NCI-H2029 (cell line): ENCODE results near the gene ATG10.

Source experiments
- DNase-seq: peaks from one replicate; lab custom pipeline; 2025; lab: John Stamatoyannopoulos, UW

ATG10 gene

GRCh38 chr5:82164977-82165713 lies 193.3 kb downstream of the ATG10 start:
- DNase-seq = no peak

GRCh38 chr5:82165740-82166530 lies 194.1 kb downstream of the ATG10 start:
- peak; percentile 95 for DNase-seq

- no peak for DNase-seq
Measured at GRCh38 chr5:82167372-82167935, 195.6 kb downstream of the ATG10 start.

GRCh38 chr5:82168294-82168693 lies 196.5 kb downstream of the ATG10 start:
- no peak for DNase-seq

DNA sequence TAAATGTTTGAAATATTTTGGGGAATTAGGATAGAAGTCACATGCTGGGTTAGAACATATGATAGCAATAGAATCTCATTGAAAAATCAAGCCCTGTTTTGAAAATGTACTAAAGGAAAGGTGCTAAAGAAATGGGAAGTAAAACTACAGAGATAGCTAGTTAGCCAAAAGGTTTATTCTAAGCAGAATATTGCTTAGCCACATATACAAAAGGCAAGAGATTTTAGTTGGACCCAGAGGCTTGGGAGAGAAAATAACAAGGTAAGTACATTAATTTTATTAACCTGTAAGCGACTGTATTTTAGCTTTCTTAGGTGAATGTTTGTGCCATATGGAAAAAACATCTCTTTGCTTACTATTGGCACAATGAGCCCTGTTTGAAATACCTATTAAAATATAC lies 198.1 kb downstream of the ATG10 start:
- DNase-seq = no peak

DNA sequence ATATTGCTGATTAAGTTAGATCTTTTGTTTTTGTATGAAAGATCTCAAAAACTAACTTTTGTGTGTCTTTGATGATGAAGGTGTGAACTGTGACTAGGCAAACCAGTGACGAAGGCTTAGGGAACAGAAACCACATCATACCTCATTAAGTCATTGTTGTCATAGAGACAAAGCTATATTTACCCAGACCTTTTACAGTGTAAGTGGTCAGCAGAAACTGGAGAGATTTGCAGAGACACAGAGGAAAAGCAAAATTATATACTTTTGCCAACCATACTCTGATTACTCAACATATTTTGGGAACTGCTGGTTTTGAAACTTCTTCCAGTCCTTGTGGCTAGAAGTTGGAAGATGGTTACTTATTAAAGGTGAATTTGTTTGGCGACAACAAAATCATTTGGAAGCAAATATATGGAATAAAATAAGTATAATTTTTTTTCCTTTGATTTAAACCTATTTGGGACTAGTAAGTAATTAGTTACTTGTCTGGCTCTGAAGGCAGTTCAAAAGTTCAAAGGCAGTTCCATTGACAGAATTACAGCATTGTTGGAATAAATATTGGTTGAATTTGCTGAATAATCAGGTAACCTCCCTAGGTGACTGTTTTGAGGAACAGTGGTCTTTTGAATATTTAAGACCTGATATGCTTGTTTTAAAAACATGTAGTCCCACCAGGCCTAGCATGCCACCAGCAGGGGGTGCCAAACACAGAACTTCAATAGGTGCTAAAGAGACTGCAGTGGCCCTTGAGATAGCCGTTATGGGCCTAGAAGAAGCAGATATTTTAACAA lies 202.5 kb downstream of the ATG10 start:
- DNase-seq = peak; percentile 75

DNA sequence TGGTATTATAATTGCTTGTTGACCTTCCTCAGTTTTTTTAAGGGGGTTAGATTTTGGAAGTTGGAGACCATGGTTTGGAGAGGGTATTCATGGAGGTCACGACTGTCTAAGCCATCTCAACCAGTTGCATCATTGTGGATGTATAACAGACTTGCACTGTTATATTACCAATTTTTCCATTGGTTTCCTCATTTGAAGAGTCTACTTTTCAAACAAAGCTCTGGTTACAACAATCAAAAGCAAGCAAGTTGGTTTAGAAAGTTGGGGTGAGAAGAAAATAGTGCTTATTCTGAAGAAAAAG lies 203.0 kb downstream of the ATG10 start:
- no peak for DNase-seq

GRCh38 chr5:82176115-82176814 lies 204.4 kb downstream of the ATG10 start:
- no peak for DNase-seq

DNA sequence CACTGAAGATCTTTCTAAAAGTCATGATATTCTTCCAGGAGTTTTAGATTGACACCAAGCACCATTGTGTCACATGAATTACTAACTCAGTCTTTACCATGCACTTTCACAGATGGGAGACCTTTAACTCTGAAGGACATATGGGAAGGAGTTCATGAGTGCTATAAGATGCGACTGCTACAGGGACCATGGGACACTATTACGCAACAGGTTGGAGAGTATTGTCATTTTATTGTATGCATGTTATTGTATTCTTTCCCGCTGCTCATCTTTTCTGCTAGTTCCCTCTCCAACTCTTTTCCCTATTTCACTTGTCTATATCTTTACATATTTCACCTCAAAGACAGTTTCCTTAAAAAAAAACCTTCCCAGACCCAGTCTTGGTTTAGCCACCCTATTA lies 206.6 kb downstream of the ATG10 start:
- DNase-seq = no peak

DNA sequence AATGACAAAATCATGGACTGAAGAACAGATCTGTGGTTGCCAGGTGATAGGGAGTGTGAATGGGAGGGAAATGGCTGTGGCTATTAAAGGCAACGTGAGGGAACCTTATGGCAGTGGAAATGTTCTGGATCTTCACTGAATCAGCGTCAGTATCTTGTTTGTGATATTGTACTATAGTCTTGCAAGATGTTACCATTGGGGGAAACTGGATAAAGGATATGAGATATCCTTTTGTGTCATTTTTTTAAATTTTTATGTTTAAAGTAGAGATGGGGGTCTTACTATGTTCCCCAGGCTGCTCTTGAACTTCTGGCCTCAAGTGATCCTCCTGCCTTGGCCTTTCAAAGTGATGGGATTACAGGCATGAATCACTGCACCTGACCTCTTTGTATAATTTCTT lies 210.8 kb downstream of the ATG10 start:
- DNase-seq = no peak

GRCh38 chr5:82183828-82184227 lies 212.0 kb downstream of the ATG10 start:
- DNase-seq = no peak

GRCh38 chr5:82185851-82186250 lies 214.0 kb downstream of the ATG10 start:
- DNase-seq = no peak

- no peak for DNase-seq
Measured at GRCh38 chr5:82197550-82197949, 225.7 kb downstream of the ATG10 start.

DNA sequence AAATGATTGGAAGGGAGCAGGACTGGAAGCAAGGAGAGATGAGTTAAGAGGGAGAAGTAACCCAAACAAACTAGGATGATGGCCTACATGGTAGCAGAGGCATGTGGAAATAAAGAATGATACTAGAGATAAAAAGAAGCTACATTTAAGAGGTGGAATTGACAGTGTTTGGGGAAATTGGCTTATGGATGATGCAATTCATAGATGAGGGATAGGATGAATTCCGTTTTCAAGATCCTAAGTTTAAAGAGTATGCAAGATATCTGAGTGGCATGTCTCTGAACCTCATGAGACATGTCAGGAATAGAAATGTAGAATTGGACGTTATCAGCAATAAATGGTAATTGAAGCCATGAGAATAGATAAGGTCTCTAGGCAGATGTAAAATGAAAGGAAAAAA lies 232.7 kb downstream of the ATG10 start:
- DNase-seq = no peak

DNA sequence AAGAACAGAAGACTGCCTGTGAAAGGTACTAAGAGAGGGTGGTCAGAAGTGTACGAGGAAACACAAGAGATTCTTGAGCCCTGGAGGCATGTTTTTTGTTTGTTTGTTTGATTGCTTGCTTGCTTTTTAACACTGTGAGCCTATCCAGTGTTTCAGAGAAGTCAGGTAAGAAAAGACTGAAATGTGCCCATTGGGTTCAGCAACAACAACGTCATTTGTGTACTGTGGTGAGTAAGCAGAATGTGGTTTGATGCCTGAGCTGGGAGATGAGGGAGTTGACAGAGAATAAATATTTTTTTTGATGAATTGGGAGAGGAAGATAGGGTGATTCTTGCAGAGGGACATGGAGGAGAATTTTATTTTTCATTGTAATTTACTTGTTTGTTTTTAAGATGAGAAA lies 233.2 kb downstream of the ATG10 start:
- DNase-seq = no peak

GRCh38 chr5:82208371-82208770 lies 236.5 kb downstream of the ATG10 start:
- DNase-seq = no peak

GRCh38 chr5:82211855-82212572 lies 240.2 kb downstream of the ATG10 start:
- no peak for DNase-seq

GRCh38 chr5:82217917-82218316 lies 246.1 kb downstream of the ATG10 start:
- DNase-seq = no peak

- no peak for DNase-seq
Measured at GRCh38 chr5:82218374-82219156, 246.7 kb downstream of the ATG10 start.

GRCh38 chr5:82221020-82221419 lies 249.2 kb downstream of the ATG10 start:
- DNase-seq = no peak
